MCF 10A (cell line): ENCODE results near the gene SCUBE3. TPM values are rescaled to one million over a fixed set of nuclear protein-coding genes. Genes with fewer than 3 reads are reported as not detected.

Experiments used
- BruUV-seq: library from RNA; stranded (reverse); fragments of 400-500 nt; replicated peaks from 2 replicates; lab custom pipeline; 2021; lab: Mats Ljungman, UMichigan
- CTCF ChIA-PET: fragments of 300-600 bp; sonication (Branson Sonifier 250); formaldehyde crosslinking; extraction: SDS; loops from one replicate; lab custom pipeline; 2021; ENCODE audit warnings: antibody characterized with exemption, inconsistent platforms; lab: Yijun Ruan, JAX
- POLR2A ChIA-PET: fragments of 300-600, 350-650 bp; sonication (Branson Sonifier 250); formaldehyde crosslinking; extraction: SDS; loops from one replicate; lab custom pipeline; 2020; ENCODE audit warnings: antibody characterized with exemption, inconsistent platforms; lab: Yijun Ruan, JAX
- DNase-seq: peaks from one replicate; pipeline ENCODE4 v3.0.0-alpha.2; 2018; ENCODE audit not compliant: unreplicated experiment
- H3K27ac Mint-ChIP-seq: one replicate; pipeline ENCODE4 v1.8.0; 2022; ENCODE audit warnings: mild to moderate bottlenecking, low read depth, mixed read lengths; ENCODE audit not compliant: unreplicated experiment
- H3K27me3 Mint-ChIP-seq: one replicate; pipeline ENCODE4 v1.8.0; 2022; ENCODE audit warnings: mixed read lengths; ENCODE audit not compliant: insufficient read depth, unreplicated experiment
- H3K36me3 Mint-ChIP-seq: one replicate; pipeline ENCODE4 v1.8.0; 2022; ENCODE audit warnings: mild to moderate bottlenecking, moderate library complexity, mixed read lengths; ENCODE audit not compliant: insufficient read depth, unreplicated experiment
- H3K4me1 Mint-ChIP-seq: one replicate; pipeline ENCODE4 v1.8.0; 2022; ENCODE audit warnings: mixed read lengths; ENCODE audit not compliant: insufficient read depth, unreplicated experiment
- H3K4me3 Mint-ChIP-seq: one replicate; pipeline ENCODE4 v1.8.0; 2022; ENCODE audit warnings: mild to moderate bottlenecking, moderate library complexity, mixed read lengths; ENCODE audit not compliant: unreplicated experiment
- H3K9me3 Mint-ChIP-seq: one replicate; pipeline ENCODE4 v1.8.0; 2022; ENCODE audit warnings: mixed read lengths; ENCODE audit not compliant: unreplicated experiment
- CTCF ChIP-seq: fragments of 200-600 bp; IDR thresholded peaks from one replicate; pipeline ENCODE4 v1.8.0; 2022; ENCODE audit warnings: antibody characterized with exemption, mild to moderate bottlenecking; ENCODE audit not compliant: unreplicated experiment
- intact Hi-C: fragments of 100-400 bp; cut with micrococcal nuclease; formaldehyde crosslinking; loops from 2 replicates; pipeline ENCODE4 v1.14.1; 2022
- total RNA-seq: library from RNA; stranded (reverse); gene quantifications from 2 replicates; pipeline ENCODE4 v1.2.3, GENCODE V29; 2022

The SCUBE3 gene
- total RNA-seq, 1 experiment from 2014 or later, result not detected

GRCh38 chr6:35174088-35174434 is 39.7 kb upstream of the SCUBE3 start:
- intact Hi-C loops, result no loop called here
- no TSS peak for BruUV-seq
- Mint-ChIP-seq H3K4me3 (no peak overlapping the region), H3K9me3 (peaks cover 8% of the 10 kb centered on the region), H3K4me1 (peaks cover 15% of the 10 kb centered on the region), H3K27me3 (no peaks in the 10 kb centered on the region), H3K36me3 (no peaks in the 10 kb centered on the region), H3K27ac (peak overlapping the region; percentile 47)
- ChIA-PET POLR2A (interaction anchor here (1.5 kb wide), 1 partner anchor 11 kb away, joined by 4 read pairs; no protein-coding TSS in a partner anchor), CTCF (no interaction called here)
- TF ChIP-seq CTCF, result no peak
- DNase-seq, result no peak

- Mint-ChIP-seq H3K27me3 (no peaks in the 10 kb centered on the region), H3K36me3 (no peaks in the 10 kb centered on the region), H3K4me1 (peaks cover 15% of the 10 kb centered on the region), H3K9me3 (peaks cover 5% of the 10 kb centered on the region), H3K4me3 (no peak overlapping the region), H3K27ac (no peak overlapping the region)
- intact Hi-C loops, result no loop called here
- no TSS peak for BruUV-seq
- ChIA-PET CTCF (interaction anchor here (0.8 kb wide), 1 partner anchor 977 kb away, joined by 4 read pairs; no protein-coding TSS in a partner anchor), POLR2A (interaction anchor here (1.5 kb wide), 1 partner anchor 12 kb away, joined by 4 read pairs; no protein-coding TSS in a partner anchor)
- DNase-seq, result no peak
- no peak for TF ChIP-seq CTCF
Observed at GRCh38 chr6:35174501-35174900, 39.3 kb upstream of the SCUBE3 start.

GRCh38 chr6:35176301-35177024 is 37.3 kb upstream of the SCUBE3 start:
- Mint-ChIP-seq H3K9me3 (no peaks in the 10 kb centered on the region), H3K36me3 (no peaks in the 10 kb centered on the region), H3K27ac (no peak overlapping the region), H3K4me3 (no peak overlapping the region), H3K4me1 (peaks cover 30% of the 10 kb centered on the region), H3K27me3 (no peaks in the 10 kb centered on the region)
- ChIA-PET POLR2A (no interaction called here), CTCF (interaction anchor here (1.2 kb wide), 1 partner anchor 12 kb away, joined by 4 read pairs; no protein-coding TSS in a partner anchor)
- no peak for TF ChIP-seq CTCF
- no peak for DNase-seq
- BruUV-seq, result no TSS peak
- intact Hi-C loops, result no loop called here

GRCh38 chr6:35177157-35177556 is 36.6 kb upstream of the SCUBE3 start:
- Mint-ChIP-seq H3K36me3 (no peaks in the 10 kb centered on the region), H3K4me3 (no peak overlapping the region), H3K27ac (no peak overlapping the region), H3K9me3 (no peaks in the 10 kb centered on the region), H3K4me1 (peaks cover 33% of the 10 kb centered on the region), H3K27me3 (no peaks in the 10 kb centered on the region)
- BruUV-seq, result no TSS peak
- DNase-seq, result no peak
- ChIA-PET CTCF (interaction anchor here (1.2 kb wide), 1 partner anchor 11 kb away, joined by 4 read pairs; no protein-coding TSS in a partner anchor), POLR2A (no interaction called here)
- TF ChIP-seq CTCF, result no peak
- intact Hi-C loops, result no loop called here
